ENCODE results near the gene WDR36. TPM values are rescaled to one million over a fixed set of nuclear protein-coding genes. Genes with fewer than 3 reads are reported as not detected.

Gene WDR36
- polyA plus RNA-seq, 3 donors, result 7.2 to 8.7 (median 8.2) TPM

- H3K27ac Mint-ChIP-seq, result no peak overlapping the region
- H3K27me3 Mint-ChIP-seq (ENCODE audit: low read depth in 3 of 3), result peaks cover 0 to 4% (median 2%) of the 10 kb centered on the region in 3 donors
- Histone ChIP-seq H3K9me3 (replicated peaks in 1 of 2; ENCODE audit: control insufficient read depth in 1 of 2, insufficient read depth in 1 of 2, low read length in 2 of 2) (no peaks in the 10 kb centered on the region), H4K20me1 (ENCODE audit: insufficient read depth, low read length) (no peaks in the 10 kb centered on the region), H3K4me3 (replicated peaks in 1 of 3; ENCODE audit: low read depth in 2 of 3, low read length in 3 of 3) (no peak overlapping the region), H3K4me1 (ENCODE audit: control insufficient read depth in 1 of 2, insufficient read depth in 2 of 2, low read length in 2 of 2) (no peaks in the 10 kb centered on the region), H3K27ac (ENCODE audit: low read depth in 1 of 2, low read length in 2 of 2) (no peak overlapping the region), H2AFZ (ENCODE audit: insufficient read depth, low read depth, low read length, poor library complexity, severe bottlenecking) (no peak overlapping the region), H3K79me2 (ENCODE audit: insufficient read depth, low read length) (no peaks in the 10 kb centered on the region), H3K36me3 (replicated peaks in 1 of 2; ENCODE audit: control insufficient read depth in 1 of 2, insufficient read depth in 2 of 2, low read length in 2 of 2) (peaks cover 18 to 26% of the 10 kb centered on the region in 2 donors), H3K9ac (ENCODE audit: insufficient read depth, low read length, poor library complexity, severe bottlenecking) (no peak overlapping the region), H3K27me3 (ENCODE audit: control insufficient read depth in 2 of 2, insufficient read depth in 2 of 2, low read length in 2 of 2) (no peaks in the 10 kb centered on the region), H3K4me2 (replicated peaks; ENCODE audit: extremely low read depth, low read length, poor library complexity, severe bottlenecking) (no peak overlapping the region)
- no peak overlapping the region for H3K4me3 Mint-ChIP-seq
- WGBS (ENCODE audit: insufficient coverage), result no CpG with 5 or more reads among the region's 2 CpGs
- H3K9me3 Mint-ChIP-seq, result peaks cover 0 to 3% (median 0%) of the 10 kb centered on the region in 7 donors
- intact Hi-C loops (cut with micrococcal nuclease), result no loop called here
- DNase-seq, result no peak
- TF ChIP-seq CTCF (IDR thresholded peaks at IDR 0.05), result no peak
- no peaks in the 10 kb centered on the region for H3K4me1 Mint-ChIP-seq
- H3K36me3 Mint-ChIP-seq, result peaks cover 28 to 29% of the 10 kb centered on the region in 2 donors
These were observed 39.2 kb downstream of the WDR36 start for GRCh38 chr5:111131356-111131755.

- Histone ChIP-seq H3K79me2 (ENCODE audit: insufficient read depth, low read length) (no peaks in the 10 kb centered on the region), H4K20me1 (ENCODE audit: insufficient read depth, low read length) (no peaks in the 10 kb centered on the region), H3K9ac (ENCODE audit: insufficient read depth, low read length, poor library complexity, severe bottlenecking) (no peak overlapping the region), H3K27me3 (ENCODE audit: control insufficient read depth in 2 of 2, insufficient read depth in 2 of 2, low read length in 2 of 2) (no peaks in the 10 kb centered on the region), H3K9me3 (replicated peaks in 1 of 2; ENCODE audit: control insufficient read depth in 1 of 2, insufficient read depth in 1 of 2, low read length in 2 of 2) (no peaks in the 10 kb centered on the region), H3K4me2 (replicated peaks; ENCODE audit: extremely low read depth, low read length, poor library complexity, severe bottlenecking) (no peak overlapping the region), H3K4me3 (replicated peaks in 1 of 3; ENCODE audit: low read depth in 2 of 3, low read length in 3 of 3) (no peak overlapping the region), H3K36me3 (replicated peaks in 1 of 2; ENCODE audit: control insufficient read depth in 1 of 2, insufficient read depth in 2 of 2, low read length in 2 of 2) (peaks cover 11 to 18% of the 10 kb centered on the region in 2 donors), H3K27ac (ENCODE audit: low read depth in 1 of 2, low read length in 2 of 2) (no peak overlapping the region), H3K4me1 (ENCODE audit: control insufficient read depth in 1 of 2, insufficient read depth in 2 of 2, low read length in 2 of 2) (no peaks in the 10 kb centered on the region), H2AFZ (ENCODE audit: insufficient read depth, low read depth, low read length, poor library complexity, severe bottlenecking) (no peak overlapping the region)
- Mint-ChIP-seq H3K36me3 (peaks cover 21 to 23% of the 10 kb centered on the region in 2 donors), H3K4me3 (no peak overlapping the region), H3K4me1 (no peaks in the 10 kb centered on the region), H3K9me3 (peaks cover 0 to 3% (median 0%) of the 10 kb centered on the region in 7 donors), H3K27me3 (ENCODE audit: low read depth in 3 of 3) (peaks cover 0 to 4% (median 2%) of the 10 kb centered on the region in 3 donors), H3K27ac (no peak overlapping the region)
- no CpG with 5 or more reads among the region's 1 CpG for WGBS (ENCODE audit: insufficient coverage)
- no peak for DNase-seq
- intact Hi-C loops (cut with micrococcal nuclease), result no loop called here
- TF ChIP-seq CTCF (IDR thresholded peaks at IDR 0.05), result no peak
These were observed 39.9 kb downstream of the WDR36 start for GRCh38 chr5:111132076-111132475.

Data from CD14-positive monocyte (primary cell).